Measurements from ENCODE around the gene ANO7.

- TF ChIP-seq CTCF (conservative IDR thresholded peaks at IDR 0.05) (no peak), ZFX (IDR thresholded peaks at IDR 0.05) (no peak)
Measured at GRCh38 chr2:241161646-241162281, 26.7 kb upstream of the ANO7 start.

Measured in C4-2B (cell line).